Globus pallidus (tissue), 1 donor: ENCODE measurements around the gene VWA5B2.

Experiments used
- DNase-seq: peaks from one replicate; pipeline ENCODE4 v3.0.0-alpha.2; 2015; ENCODE audit warnings: low spot score

Gene VWA5B2

DNA sequence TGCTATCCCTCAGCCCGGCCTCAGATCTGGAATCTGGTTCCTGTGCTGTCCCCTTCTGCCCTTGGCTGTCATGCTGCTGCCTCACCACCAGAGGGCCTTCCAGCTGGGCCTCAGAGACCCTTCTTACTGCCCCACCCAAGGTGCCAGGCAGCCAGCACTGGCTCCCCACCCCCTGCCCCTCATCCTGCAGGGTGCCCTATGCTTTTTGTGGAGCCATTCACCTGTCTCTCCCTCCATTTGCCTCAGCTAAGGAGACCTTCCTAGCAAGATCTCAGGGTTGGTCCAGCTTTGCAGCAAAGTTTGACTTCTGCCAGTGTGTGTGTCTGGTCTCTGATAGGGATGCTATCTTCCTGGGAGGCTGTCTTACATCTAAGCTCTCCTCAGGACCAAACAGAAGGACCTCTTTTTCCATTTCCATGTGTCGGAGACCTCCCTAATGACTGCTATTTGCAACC is 1.9 kb upstream of the VWA5B2 start:
- no peak for DNase-seq

DNA sequence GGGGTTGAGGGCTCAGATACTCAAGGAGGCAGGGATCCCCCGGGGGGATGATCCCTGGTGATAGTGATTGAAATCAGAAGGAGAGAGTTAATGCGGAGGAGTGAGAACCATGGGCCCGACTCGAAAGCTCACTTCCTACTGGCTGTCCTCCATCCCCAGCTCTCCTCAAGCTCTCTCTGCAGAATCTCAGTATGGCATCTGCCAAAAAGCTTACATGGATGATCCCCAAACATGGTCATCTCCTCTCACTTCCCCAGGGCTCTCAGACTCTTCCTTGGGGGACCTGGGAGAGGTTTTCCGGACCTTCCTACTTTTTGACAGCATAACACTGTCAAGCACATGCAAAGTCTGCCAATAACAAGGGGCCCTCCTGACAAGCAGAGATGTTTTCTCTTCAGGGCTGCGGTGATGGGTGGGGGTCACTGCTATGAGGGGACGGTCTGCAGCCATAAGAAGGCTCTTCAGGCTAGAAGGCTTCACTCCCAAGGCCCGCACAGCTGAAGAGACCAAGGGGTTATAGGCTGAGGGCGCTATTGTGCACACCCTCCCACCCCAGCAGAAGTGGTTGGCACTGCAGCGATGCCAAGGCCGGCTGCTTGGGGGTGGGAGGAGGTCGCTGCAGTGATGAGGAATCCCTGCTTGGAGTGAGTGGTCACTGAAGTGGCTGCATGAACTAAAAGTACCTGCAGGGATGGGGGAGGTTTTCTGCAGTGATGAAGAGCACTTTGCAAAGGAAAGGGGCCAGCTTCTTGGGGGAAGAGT is 828 bp upstream of the VWA5B2 start:
- no peak for DNase-seq

DNA sequence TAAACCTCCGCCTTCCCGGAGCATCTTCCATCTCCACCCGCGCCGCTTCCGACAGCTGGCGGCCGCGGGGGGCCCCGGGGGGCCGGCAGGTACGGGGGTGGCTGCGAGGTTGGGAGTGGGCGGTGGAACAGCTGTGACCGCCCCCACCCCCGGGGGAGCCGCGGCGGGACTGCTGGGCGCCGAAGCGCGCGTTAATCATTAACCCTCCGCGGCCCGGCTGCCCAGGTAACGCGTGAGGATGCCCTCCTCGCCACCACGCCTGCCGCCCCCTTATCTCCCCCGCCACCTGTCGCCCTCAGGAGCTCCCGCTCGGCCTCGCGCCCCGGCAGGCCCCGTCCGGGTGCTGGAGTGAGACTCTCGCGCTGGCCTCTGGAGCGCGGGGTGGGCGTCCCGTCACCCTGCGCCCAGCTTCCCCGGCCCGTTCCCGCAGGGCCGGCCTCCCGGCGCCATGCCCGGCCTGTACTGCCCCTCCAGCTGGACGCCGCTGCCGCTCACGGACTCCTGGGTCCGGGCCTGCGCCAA is 757 bp downstream of the VWA5B2 start:
- DNase-seq, result no peak

DNA sequence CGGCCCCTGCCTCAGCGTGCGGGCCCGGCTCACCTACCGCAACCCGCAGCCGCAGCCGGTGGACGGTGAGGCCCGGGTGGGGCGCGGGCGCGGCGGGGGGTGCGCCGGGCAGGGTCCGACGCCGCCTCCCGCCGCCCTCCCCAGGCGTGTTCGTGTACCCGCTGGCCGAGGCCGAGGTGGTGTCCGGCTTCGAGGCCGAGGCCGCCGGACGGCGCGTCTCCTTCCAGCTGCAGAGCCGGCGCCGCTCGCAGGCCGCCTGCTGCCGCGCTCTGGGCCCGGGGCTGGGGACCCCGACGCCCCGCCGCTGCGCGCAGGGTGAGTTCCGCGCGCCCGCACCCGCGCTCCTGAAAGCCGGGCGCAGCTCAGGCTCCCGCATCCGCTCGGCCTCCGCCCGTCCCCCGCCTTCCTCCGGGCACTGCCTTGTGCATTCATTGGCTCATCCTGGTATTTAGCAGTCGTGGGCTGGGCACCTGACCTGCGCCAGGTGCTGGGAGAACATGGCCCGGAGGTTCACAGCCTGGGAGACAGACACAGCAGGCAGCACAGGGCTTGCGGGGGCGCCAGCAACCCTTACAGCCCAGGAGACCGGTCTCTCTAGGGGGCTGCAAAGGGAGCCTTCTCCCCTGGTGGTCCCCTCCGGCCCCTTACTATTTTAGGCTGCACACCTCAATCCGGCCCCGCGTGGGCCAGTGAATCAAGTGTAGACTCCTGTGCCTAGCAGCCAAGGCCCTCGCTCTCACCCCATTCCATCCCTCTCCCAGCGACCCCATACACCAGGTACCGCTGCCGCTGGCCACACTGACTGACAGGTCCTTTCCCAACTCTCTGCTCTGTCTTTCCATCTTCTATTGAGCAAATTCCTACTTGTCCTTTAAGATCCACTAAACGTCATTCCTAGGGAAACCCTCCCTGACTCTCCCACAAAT is 1.5 kb downstream of the VWA5B2 start:
- DNase-seq, result no peak

DNA sequence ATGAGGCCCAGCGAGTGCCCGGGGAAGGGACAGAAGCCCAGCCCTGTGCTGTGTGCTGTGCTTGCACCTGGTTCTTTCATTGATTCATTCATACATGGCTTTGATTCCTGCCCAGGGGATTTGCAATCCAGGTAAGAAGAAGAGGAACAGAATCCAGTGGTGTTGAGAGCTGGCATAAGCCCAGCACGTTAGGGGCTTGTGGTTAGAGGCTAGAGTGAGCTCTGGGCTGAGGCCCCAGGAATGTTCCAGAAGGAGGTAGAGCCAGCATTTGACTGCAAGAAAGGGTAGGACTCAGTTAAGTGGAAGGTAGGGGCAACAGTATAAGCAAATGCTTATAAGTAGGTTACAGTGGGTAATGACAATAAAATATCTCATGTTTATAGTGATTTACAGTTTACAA is 2.3 kb downstream of the VWA5B2 start:
- DNase-seq, result no peak

DNA sequence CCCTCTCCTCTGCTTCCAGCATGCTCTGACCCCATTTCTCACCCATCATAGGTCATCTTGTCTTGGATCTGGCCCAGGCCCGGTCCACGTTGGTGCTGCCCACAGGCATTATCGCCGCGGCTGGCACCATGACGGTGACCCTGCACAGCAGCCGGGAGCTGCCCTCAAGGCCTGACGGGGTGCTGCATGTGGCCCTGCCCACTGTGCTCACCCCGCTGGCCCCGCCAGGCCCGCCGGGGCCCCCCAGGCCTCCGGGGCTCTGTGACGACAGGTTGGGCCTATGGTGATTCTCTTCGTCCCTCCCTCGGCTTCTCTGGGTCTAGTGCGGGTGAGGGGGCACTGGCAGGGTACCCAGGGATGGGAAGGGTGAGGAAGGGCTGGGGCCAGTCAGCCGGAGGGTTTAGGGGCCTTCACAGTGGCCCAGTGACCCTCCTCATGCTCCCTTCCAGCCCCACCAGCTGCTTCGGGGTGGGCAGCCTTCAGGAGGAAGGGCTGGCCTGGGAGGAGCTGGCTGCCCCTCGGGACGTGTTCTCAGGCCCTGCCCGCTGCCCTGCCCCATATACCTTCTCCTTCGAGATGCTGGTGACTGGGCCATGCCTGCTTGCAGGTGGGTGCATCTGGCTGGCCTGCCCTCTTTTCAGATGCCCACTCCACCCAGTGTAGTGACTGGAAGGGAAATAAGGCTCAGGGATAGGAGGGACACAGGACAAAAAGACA is 3.9 kb downstream of the VWA5B2 start:
- DNase-seq, result no peak

DNA sequence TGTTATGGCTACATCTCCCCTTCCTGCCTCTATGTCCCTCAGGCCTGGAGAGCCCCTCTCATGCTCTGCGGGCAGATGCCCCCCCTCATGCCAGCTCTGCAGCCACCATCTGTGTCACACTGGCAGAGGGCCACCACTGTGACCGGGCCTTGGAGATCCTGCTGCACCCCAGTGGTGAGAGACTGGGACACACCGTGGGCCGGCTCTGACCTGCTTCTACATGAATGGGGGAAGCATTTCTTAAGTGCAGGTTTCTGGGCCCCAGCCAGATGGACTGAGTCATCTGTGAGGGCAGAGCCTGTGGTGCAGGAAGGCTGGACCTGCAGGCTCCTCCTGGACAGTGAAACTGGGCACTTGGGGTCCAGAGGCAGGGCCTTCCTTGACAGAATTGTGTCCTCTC is 4.8 kb downstream of the VWA5B2 start:
- peak; percentile 57 for DNase-seq

DNA sequence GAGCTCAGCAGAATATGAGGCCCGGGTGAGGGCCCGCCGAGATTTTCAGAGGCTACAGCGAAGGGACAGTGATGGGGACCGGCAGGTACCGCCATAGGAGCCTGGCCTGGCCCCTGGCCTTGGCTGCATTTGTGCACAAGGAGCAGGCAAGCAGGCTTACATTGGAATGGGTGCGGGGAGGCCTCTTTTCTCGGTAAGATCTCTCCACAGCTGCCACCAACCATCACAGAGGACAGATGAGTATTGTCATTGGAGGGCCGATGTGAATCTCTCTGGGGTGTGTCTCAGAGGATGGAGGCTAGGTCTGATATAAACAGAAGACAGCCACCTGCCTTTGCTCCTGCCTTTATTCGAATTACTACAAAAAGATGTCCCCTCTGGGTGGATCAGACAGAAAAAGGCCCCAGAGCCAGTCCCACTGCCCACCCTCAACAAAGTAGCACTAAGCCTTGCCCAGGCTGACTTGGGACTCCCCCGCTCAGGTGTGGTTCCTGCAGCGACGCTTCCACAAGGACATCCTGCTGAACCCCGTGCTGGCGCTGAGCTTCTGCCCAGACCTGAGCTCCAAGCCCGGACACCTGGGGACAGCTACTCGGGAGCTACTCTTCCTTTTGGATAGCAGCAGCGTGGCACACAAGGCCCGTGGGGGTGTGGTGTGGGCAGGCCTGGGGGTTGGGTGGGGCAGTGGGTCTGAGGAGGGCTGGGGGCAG is 5.4 kb downstream of the VWA5B2 start:
- no peak for DNase-seq

DNA sequence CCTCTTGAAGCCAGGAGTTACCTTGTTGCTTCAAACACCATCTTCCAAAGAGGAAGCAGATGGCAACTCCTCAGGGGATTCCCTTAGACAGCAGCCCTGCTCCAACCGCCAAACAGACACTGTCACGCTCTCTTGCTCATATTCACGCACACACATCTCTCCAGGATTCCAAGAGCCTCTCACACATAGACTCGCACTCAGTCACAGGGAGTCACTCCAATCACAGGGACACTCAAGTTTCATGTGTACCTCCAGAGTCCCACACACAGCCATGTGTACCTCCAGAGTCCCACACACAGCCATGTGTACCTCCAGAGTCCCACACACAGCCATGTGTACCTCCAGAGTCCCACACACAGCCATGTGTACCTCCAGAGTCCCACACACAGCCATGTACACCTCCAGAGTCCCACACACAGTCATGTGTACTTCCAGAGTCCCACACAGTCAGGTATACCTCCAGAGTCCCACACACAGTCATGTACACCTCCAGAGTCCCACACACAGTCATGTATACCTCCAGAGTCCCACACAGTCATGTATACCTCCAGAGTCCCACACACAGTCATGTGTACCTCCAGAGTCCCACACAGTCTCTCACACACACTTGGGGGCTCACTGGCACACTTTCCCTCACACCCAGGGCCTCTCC is 6.1 kb downstream of the VWA5B2 start:
- DNase-seq, result no peak

DNA sequence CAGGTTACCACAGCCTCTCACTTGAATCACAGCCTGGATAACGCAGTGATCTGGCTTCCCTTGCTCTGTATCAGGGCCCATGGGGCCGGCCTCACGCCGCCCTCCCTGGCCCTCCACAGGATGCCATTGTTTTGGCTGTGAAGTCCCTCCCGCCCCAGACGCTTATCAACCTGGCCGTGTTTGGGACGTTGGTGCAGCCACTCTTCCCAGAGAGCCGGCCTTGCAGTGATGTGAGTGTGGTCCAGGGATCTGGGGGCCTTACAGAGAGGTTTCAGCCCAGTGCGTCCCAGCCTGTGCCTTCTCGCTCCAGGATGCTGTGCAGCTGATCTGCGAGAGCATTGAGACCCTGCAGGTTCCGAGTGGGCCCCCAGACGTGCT is 6.6 kb downstream of the VWA5B2 start:
- no peak for DNase-seq

DNA sequence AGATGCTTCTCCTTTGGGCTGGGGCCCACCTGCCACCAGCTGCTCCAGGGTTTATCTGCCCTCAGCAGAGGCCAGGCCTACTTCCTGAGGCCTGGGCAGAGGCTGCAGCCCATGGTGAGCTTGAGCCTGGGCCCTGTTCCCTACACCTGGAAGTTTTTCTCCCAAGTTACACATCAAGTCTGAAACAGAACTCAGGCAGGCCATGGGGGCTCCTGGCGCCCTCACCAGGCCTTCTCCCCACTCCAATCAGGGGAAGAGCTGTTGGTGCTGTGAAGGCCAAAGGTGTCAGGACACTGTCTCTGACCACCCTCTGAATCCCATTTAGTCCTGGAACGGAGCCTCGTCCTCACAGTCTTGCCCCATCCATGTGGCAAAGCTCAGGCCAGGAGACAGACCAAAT is 7.3 kb downstream of the VWA5B2 start:
- no peak for DNase-seq

DNA sequence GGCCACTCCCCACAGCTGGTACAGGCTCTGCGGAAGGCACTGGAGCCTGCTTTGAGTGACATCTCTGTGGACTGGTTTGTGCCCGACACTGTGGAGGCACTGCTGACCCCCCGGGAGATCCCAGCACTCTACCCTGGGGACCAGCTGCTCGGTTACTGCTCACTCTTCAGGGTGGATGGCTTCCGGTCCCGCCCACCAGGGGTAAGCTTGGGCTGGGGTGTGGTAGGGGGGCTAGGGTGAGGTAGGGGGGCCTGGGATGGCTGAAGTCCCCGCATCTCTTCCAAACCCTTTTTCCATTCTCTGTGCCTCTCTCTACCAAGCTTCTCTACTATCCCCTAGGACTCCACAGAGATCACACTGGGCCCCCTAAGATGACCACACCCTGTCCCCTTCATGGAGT is 7.8 kb downstream of the VWA5B2 start:
- DNase-seq, result no peak

DNA sequence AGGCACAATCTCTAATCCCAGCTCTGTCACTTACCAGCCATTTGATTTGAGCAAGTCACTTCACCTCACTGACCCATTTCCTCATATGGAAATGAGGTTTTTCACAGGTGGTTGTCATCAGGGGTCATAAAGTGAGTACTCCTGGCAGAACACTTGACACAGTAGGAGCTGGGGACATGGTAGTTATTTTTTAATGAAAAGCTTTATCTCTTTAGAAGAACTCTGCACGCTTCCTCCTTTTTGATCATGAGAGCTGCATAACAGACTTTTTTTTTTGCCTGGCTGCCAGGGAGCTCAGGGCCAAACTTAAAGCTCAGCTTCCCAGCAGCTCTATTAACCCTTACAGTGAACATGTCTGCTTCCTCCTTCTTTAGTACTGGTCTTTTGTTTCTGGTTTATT is 8.4 kb downstream of the VWA5B2 start:
- DNase-seq, result no peak

DNA sequence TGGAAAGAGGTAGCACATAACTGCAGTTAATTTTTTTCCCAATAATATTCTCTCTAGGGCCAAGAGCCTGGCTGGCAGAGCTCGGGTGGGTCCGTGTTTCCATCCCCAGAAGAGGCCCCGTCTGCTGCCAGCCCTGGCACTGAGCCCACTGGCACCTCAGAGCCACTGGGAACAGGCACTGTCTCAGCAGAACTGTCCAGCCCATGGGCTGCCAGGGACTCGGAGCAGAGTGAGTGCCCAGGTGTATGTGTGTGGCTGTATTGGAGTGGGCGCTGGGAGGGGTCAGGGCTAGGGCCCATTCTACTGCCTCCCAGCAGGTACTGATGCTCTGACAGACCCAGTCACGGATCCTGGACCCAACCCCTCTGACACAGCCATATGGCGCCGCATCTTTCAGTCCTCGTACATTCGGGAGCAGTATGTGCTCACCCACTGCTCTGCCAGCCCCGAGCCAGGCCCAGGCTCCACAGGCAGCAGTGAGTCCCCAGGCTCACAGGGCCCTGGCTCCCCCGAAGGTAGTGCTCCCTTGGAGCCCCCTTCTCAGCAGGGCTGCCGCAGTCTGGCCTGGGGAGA is 8.9 kb downstream of the VWA5B2 start:
- DNase-seq, result no peak

DNA sequence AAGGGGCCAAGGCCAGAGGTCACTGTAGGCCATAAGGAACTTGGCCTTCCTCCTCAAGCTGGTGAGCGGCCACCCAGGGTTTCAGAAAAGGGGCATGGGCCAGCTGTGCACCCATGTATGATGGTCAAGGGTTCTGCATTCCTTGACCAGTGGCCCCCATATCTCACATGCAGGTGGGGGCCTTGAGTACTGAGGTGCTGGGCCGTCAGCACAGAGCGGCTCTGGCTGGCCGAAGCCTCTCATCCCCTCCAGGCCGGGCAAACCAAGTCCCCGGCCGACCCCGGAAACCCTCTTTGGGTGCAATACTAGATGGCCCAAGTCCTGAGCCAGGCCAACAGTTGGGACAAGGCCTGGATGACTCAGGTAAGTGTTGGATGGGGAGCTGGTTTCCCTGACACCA is 9.8 kb downstream of the VWA5B2 start:
- DNase-seq, result no peak

DNA sequence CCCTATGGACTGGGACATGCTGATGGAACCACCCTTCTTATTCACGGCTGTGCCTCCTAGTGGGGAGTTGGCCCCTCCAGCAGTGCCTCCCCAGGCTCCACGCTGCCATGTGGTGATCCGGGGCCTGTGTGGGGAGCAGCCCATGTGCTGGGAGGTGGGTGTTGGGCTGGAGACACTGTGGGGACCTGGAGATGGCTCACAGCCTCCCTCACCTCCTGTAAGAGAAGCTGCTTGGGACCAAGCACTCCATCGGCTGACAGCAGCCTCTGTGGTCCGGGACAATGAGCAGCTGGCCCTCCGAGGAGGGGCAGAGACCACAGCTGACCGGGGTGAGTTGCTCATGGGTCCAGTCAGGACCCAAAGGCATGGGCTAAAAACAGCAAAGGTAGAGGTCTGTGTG is 10.3 kb downstream of the VWA5B2 start:
- DNase-seq, result no peak

DNA sequence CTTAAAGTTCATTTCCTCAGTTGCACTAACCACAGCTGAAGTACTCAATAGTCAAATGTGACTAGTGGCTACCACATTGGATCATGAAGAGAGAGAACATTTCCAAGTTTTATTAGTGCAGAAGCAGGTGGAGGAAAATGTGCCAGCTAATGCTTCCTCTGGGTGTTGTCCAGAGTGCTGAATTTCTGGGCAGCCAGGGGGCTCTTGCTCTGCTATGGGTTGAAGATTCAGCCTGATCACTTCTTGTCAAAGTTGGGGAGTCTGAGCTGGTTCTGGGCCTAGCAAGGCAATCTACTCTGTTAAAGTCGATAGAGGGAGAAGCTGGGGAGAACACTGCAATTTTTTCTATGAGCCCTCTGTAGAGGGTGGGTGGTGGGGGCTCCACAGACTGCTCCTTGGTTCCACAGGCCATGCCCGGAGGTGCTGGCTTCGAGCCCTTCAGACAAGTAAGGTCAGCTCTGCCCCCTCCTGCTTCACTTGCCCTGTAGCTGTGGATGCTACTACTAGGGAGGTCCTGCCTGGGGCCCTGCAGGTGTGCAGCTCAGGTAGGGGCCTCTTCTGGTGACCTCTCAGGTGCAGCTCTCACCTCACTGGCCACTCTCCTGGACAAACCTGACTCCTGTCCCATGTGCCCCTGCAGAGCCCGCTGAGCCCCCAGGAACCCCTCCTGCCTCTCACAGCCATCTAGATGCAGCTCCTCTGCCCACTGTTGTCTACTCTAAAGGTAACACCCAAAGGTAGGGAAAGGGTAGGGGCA is 11.2 kb downstream of the VWA5B2 start:
- DNase-seq, result no peak

DNA sequence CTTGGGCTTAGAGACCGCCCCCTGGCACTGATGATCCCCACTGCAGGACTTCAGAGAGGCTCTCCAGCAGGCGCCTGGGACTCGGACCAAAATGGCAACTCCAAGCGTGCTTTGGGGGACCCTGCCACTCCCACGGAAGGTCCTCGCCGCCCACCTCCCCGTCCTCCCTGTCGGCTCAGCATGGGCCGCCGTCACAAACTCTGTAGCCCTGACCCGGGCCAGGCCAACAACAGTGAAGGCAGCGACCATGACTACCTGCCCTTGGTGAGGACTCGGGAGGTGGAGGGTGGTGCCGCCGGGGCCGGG is 11.7 kb downstream of the VWA5B2 start:
- DNase-seq, result no peak

DNA sequence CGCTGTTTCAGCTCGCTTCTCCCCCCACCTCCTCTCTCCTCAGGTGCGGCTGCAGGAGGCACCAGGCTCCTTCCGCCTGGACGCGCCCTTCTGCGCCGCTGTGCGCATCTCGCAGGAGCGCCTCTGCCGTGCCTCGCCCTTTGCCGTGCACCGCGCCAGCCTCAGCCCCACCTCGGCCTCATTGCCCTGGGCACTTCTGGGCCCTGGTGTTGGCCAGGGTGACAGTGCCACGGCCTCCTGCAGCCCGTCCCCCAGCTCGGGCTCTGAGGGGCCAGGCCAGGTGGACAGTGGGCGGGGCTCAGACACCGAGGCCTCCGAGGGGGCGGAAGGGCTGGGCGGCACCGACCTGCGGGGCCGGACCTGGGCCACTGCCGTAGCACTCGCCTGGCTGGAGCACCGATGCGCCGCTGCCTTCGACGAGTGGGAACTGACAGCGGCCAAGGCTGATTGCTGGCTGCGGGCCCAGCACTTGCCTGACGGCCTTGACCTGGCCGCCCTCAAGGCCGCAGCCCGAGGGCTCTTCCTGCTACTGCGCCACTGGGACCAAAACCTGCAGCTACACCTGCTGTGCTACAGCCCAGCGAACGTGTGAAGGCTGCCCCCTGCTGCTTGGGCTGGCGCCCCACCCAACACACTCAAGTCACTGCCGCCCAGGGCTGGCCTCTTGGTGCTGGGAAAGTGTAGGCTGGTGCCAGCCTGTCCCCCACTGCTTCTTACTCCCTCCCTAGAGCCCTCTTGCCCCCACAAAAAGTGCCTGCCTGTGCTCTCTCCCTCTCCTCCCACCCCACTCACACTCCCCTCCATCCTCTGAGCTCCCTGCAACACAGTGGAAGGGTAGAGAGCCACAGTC is 12.3 kb downstream of the VWA5B2 start:
- DNase-seq, result no peak
